Sigmoid colon (tissue), 4 donors: ENCODE results near the gene HOXD8.
A peak's percentile ranks its signal among the peaks of the same experiment; 100 is the strongest.

Experiments used
- CTCF ChIP-seq, 4 experiments: fragments of 450-650 bp in 3 of 4; fragments of 200-600 bp in 1 of 4; IDR thresholded peaks; one replicate each; pipeline ENCODE4 v1.5.1; 2016 to 2019; ENCODE audit warnings: antibody characterized with exemption in 4 of 4, mild to moderate bottlenecking in 3 of 4, moderate library complexity in 2 of 4
- POLR2A ChIP-seq, 2 donors: fragments of 450-650 bp; IDR thresholded peaks; one replicate each; pipeline ENCODE4 v1.6.1; 2016; ENCODE audit warnings: antibody characterized with exemption in 2 of 2, mild to moderate bottlenecking in 2 of 2, moderate library complexity in 2 of 2
- POLR2AphosphoS5 ChIP-seq, 4 donors: sonication (generic); formaldehyde crosslinking; IDR thresholded peaks; one replicate each; pipeline ENCODE4 v1.6.1; 2017; ENCODE audit warnings: antibody characterized with exemption in 4 of 4

GRCh38 chr2:176096986-176097819 is 32.3 kb upstream of the HOXD8 start:
- TF ChIP-seq CTCF (IDR thresholded peaks at IDR 0.05) (peak; percentile 70 to 95 (median 88)), POLR2A (IDR thresholded peaks at IDR 0.05) (no peak), POLR2AphosphoS5 (IDR thresholded peaks at IDR 0.05) (peak in 3 of 4 donors; percentile 40 to 71 (median 63))
